ENCODE data around the gene CASZ1.

- TF ChIP-seq CTCF (IDR thresholded peaks at IDR 0.05; ENCODE audit: insufficient read depth, low read depth, low read length) (no peak), EZH2 (IDR thresholded peaks at IDR 0.05; ENCODE audit: insufficient read depth, low read length) (no peak)
These were observed 174.5 kb downstream of the CASZ1 start for GRCh38 chr1:10621906-10622305.
